Measurements from ENCODE around the gene PICALM.

The PICALM gene

DNA sequence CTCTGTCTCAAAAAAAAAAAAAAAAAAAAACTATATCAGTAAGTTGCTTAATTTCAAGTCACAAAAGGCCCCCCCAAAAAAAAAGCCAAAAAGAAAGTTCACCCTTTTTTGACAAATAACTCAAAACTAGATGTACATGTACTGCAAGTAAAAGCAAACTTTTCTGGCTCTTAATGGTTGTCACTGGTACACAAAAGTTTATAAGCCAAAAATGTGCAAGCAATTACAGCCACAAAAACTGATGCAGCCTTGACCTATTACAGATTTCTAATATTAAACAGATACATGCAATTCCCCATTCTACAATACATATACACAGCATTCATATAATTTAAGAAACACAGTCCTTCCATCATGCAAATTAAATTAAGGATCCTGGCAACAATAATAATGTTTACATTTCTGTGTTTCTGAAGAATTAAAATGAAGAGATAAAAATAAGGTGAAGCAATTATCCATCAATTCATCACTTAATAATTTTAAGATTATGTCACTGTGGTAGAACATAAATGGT is 18.6 kb downstream of the PICALM start:
- DNase-seq (ENCODE audit: low read depth in 2 of 2) = no peak

DNA sequence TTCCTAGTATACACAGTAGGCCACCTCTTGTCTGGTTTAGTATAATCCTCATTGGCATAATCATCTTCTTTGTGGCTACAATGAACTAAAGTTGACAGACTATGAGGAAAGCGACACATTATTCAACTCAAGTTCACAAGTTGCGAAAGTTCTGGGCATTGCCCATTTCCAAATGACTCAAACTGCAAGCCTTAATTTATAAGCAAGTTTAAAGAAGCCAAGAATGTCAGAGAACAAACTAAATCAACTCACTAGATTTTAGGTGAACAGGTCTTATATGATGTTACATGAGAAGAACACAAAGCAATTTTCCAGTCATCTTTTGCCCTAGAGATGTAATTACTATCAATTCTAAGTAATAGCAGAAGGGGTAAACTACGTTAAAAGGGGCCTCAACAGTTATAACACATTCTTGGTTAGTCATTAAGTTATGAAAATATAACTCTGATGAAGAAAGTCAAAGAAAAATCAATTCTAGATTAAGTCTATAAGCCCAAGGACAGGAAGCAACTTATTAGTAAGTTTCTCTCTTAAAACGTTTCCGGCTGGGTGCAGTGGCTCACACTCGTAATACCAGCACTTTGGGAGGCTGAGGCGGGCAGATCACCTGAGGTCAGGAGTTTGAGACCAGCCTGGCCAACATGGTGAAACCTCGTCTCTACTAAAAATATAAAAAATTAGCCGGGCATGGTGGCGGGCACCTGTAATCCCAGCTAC is 21.5 kb downstream of the PICALM start:
- peak in 1 of 2 donors; percentile 35 for DNase-seq (ENCODE audit: low read depth in 2 of 2)

DNA sequence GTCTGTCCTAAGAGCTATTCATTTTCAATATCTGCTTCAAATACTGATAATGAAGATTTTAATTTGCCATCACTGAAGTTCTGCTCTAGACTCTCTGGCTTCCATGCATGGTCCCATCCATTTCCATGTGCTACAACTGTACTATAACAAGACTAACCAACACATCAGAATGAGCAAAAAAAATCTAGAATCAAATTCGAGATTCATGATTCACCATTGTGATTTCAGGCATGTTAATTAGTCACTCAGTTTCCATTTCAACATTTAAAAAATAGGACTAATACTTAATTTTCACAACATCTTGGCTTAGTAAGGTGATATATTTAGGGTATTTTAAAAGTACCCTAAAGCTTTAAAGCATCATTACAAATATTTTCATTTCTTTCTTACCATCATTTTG is 22.8 kb downstream of the PICALM start:
- DNase-seq (ENCODE audit: low read depth in 2 of 2) = no peak

DNA sequence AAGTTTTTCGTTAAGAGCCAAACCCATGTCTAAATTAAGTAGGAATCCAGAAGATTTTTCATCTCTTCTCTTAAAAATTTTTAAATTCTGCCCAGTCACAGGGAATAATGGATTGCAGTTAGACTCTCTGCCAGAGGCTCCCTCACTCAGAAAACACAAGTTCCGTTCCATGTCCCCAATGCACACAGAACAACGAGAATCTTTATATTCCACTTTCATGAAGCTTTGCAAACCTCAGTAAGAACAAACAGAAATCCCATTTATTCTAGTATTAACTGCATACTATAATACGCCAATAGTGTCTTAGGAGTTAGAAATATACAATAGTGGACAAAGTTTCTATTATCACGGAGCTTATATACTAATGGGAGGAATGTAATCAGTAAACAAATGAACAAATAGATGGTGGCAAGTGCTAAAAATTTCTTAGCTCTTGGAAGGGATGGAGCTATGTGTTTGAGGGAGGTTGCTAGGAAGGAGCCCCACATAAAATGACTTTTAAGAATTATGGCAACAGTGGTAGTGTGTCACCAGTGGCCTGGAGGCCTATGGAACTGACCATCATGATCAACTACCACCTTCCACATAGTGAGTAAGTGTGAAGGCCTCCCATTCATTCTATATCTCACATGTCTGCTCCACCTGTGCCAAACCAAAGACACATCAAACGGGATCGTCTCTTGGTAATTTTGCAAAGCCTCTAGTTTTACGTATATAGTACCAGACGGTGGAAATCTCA is 24.9 kb downstream of the PICALM start:
- no peak for DNase-seq (ENCODE audit: low read depth in 2 of 2)

DNA sequence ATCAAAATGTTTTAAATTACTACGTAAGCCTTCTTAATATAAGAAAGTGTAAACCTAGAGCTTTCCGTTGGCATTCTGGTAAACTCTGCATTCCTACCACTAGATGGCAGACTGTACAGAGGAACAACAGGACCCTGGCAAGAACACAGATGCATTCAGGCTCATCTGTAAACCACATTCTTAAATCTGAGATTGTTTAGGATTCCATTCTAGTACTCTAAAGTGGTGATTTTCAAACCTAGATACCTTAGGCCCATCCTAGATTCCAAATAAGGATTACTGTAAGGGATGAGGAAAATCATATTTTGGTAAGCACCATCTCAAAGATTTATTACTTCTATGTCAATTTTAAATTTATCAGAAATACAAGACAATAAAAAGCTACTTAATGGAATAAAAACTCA is 26.9 kb downstream of the PICALM start:
- no peak for DNase-seq (ENCODE audit: low read depth in 2 of 2)

DNA sequence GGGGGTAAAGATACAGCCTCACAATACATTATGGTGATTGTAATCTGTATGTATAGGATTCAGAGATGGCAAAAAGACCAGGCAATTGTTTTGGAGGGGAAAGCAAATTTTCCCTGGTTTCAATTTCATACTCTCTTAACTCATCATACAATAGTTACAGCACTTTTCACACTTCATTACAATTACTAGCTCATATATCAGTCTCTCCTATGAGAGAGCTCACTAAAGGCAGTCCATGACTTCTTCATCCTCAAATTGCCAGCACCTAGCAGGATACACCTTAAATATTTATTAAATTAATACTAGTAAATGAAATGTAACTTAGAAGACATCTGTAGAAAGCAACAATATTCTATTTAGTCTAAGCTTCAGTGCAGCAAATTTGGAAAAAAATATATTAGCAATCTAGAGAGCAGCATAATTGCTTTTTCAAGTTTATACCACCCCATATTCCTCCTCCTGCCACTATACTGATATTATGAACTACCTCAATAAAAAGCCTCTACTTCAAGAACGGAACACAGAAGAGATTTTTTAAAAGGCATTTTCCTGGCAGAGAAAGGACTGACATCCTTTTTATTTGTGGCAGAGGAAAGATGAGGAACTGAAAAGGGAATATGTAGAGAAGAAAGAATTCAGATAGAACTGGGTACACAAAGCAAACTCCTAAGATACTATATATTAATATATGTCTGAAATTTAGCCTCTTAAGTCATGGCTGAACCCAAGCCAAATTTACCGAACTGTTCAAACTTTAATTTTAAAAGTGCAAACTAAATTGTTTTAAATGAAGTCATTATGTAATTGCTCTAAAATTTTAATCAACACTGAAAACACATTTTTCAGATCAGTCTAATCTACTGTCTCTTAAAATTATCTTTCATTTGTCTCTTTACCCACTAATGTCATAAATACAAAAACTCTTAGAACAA is 27.7 kb downstream of the PICALM start:
- no peak for DNase-seq (ENCODE audit: low read depth in 2 of 2)

DNA sequence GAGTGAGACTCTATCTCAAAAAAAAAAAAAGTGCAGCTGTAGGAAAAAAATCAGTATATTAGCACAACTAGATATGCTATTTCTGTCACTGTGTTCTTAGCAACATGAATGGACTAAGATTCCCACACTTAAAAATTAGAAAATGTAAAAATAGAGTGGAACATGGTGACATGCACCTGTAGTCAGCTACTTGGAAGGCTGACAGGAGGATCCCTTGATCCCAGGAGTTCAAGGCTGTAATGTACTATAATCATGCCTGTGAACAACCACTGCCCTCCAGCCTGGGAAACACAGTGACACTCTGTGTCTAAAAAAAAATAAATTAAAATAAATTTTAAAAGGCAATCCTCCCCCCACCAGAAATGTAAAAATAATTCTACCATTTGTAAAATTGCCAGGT is 29.8 kb downstream of the PICALM start:
- no peak for DNase-seq (ENCODE audit: low read depth in 2 of 2)

DNA sequence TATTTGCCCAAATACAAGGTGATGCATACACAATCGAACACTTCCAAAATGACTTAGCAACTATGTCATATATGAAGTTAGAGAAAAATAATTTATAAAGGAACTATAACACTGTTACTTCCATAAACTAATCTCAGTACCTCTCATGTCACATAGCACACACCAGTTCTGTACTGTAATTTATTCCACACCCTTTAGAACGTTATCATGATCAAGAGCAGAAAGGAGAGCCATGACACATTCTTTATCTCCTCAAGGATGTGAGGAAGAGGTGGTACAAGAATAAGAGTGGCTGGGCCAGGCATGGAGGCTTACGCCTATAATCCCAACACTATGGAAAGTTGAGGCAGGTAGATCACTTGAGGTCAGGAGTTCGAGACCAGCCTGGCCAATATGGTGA is 31.1 kb downstream of the PICALM start:
- no peak for DNase-seq (ENCODE audit: low read depth in 2 of 2)

DNA sequence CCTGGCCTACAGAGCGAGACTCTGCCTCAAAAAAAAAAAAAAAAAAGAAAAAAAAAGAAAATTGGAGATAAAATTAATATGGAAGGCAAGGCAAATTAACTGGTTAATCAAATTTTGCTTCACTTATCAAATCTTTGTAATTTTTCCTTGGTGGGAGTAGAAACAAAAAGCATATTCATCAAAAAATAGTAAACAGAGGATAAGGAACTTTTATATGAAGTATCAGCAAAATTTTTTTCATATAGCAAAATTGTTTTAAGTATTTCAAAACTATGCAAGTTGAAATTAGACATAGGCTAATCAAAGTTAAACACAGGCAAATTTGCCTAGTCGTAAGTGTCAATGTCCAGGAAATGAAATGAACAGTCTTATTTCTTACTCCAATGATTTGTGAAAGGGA is 33.0 kb downstream of the PICALM start:
- no peak for DNase-seq (ENCODE audit: low read depth in 2 of 2)

DNA sequence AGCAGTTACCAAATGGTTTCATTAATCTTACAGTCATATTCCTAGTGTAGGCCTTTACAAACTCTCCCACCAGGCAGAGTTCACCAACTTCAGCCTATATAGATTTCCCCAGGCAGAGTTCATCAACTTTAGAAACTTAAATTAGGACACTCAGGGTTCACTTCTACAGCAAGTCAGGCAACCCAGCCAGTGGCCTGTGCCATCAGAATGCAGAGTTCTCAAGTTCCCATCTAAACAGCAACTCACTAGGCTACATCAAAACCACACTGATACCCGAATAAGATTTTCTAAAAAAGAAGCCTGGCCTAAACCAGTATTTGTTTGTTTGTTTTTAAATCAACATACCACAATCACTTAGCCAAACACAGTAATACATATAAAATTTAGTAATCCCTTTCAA is 33.7 kb downstream of the PICALM start:
- DNase-seq (ENCODE audit: low read depth in 2 of 2) = no peak

DNA sequence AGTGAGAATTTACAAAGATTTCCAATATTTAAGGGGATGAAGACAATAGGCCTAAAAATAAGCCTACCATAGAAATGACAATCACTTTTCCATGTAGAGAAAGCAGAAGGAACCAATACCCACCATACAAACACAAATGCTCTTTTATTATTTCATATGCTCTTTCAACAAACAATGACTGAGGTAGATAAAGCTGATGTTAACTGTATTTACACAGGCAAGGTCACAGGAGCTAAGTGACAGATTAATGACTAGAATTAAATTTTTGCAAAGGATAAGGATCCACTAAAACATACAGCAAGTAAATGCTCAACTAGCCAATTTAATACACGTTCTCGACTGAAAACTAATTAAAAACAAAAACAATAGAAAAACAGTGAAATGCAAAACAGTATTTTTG is 34.2 kb downstream of the PICALM start:
- no peak for DNase-seq (ENCODE audit: low read depth in 2 of 2)

DNA sequence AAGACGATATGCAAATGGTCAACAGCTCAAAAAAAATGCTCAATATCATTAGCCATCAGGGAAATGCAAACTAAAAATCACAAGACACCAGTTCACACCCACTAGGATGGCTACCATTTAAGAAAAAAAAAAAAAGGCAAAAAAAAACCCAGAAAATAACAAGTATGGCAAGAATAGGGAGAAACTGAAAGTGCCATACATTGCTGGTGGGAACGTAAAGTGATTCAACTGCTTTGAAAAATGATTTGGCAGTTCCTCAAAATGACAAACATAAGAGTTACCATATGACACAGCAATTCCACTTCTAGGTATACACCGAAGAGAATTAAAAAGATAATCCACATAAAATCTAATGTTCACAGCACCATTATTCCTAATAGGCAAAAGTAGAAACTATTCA is 47.5 kb downstream of the PICALM start:
- no peak for DNase-seq (ENCODE audit: low read depth in 2 of 2)

DNA sequence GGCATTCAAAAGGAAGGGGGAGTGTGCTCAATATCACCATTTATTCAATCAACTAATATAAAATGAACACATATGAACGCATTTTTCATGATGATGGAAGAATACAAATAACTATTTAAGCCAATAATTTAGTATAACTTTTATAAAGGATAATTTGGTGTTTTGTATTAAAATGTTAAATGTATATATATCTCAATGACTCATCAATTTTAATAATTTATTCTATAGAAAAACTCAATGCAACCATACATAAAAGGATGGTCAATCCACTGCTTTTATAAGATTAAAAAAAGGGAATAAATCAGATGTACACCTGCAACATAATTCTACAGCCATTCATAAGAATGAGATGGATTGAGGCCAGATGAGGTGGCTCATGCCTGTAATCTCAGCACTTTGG is 50.6 kb downstream of the PICALM start:
- no peak for DNase-seq (ENCODE audit: low read depth in 2 of 2)

DNA sequence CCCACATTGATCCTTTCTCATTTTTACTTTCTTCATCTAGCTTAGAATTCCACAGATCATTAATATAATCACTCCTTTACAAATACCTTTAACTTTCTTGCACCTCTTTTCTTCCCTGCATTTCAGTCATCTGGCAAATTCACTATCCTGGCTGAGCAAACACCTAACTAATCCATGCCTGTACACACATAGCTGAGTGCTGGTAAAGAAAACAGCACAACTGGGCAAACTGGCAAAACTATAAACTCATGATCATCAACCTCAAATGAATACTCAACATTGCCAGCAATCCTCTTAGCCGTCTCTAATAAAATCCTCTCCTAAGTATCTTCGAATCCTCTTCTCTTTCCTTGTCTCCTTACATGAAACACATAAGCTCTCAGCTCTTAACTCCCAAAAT is 52.4 kb downstream of the PICALM start:
- no peak for DNase-seq (ENCODE audit: low read depth in 2 of 2)

DNA sequence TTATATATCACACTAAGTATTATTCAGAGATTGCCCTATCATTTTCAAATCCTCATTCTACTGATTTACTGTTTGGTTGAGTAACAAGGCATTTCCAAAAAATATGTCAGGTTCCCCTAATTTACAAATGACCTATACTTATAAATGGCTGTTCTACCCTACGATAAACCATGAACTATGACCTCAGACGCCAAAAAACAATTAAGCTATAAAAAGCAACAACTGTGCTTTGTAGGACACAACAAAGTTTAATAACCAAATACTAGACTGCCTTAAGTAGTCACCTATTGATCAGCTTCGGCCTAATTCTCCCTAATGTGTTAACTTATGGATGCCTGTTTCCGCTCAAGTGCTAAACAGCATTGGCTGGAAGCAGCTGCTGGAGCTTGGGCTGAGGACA is 53.2 kb downstream of the PICALM start:
- DNase-seq (ENCODE audit: low read depth in 2 of 2) = no peak

DNA sequence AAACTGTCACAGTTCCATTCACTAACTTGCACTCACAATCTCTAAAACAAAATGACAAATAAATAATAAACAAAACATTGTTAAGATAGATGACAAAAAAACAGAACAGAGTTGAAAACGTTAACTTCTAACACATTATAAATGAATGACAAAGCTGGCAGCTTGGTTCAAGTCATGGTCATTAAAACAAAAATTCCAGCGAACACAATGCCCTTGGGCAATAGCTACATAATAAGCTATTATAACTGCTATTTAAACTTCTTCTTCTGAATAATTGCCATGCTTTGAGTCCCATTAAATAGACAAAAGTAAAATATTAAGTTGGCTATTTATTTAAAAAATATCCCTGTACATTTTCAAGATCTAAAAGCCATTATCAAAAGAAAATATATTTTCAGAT is 54.7 kb downstream of the PICALM start:
- no peak for DNase-seq (ENCODE audit: low read depth in 2 of 2)

DNA sequence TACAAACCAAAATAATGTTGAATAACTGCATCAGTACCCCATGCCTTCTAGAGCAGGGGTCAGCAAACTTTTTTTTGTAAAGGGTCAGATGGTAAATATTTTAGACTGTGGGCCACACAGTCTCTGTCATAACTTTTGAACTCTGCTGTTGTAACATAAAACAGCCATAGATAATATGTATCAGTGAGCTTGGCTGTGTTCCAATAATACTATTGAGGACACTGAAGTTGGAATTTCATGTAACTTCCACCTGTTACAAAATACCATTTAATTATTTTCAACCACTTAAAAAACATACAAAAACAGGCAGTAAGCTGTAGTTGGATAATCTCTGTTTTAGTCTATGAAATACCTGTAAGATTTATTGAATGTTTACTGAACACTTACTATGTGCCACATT is 55.2 kb downstream of the PICALM start:
- no peak for DNase-seq (ENCODE audit: low read depth in 2 of 2)

DNA sequence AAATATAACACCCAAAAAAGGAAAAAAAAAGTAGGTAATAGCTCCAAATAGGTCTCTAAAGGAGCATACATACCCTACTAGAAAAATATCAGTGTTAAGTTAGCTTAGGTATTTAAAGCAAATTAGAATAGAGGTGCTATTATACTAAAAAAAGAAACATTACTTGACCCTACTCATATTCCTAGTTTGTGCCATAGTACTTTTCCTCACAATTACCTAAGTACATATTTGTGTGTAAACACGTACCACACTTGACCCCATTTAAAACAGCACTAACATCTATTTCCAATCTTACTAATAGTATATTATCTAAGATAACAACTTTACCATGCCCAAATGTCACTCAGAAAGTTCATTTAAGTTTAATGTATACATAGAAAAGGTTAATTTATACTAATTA is 57.7 kb downstream of the PICALM start:
- no peak for DNase-seq (ENCODE audit: low read depth in 2 of 2)

DNA sequence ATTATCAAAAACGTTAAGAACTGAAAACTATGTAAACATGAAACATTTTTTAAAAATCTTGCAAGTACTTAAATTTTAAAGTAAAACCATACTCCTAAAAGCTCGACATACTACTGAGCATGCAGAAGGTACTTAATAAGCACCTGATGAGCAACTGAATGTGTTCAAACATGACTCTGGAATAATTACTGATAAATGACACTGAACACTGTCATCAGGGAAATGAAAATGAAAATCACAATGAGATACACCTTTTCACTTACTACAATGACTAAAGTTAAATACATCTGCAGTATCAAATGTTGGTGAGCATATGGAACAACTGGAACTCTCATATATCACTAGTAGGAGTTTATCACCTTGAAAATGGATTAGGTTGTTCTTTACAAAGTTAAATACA is 65.2 kb downstream of the PICALM start:
- no peak for DNase-seq (ENCODE audit: low read depth in 2 of 2)

DNA sequence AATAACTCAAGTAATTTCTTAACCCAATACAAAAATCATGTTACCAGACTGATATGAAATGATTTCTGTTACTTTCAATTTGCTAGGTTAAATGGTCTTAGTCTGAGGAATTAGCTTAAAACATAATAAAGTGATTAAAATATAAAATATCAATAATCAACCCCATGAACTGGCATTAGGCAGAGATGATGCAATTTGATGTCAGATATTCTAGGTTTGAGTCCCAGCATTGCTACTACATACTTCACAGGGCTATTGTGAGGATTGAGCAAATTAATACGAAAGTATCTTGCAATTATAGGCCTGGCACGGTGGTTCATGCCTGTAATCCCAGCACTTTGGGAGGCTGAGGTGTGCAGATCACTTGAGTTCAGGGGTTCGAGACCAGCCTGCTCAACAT is 66.5 kb downstream of the PICALM start:
- no peak for DNase-seq (ENCODE audit: low read depth in 2 of 2)

DNA sequence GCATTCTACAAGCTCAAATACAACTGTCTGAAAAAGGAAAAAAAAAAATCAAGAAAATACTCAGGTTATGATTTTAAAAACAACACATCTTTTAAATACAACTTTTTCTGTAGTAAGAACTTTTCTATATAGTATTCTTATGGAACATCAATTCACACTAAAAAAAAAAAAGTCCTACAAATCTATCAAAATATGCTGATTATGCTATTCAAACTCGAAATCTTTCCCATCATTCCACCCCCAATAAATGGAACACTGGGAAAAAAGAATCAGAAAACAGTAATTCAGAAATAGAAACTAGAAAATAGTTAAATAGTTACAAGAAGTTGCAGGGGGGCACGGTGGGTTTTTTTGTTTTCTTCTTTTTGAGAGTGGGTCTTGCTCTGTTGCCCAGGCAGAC is 77.4 kb downstream of the PICALM start:
- DNase-seq (ENCODE audit: low read depth in 2 of 2) = no peak

DNA sequence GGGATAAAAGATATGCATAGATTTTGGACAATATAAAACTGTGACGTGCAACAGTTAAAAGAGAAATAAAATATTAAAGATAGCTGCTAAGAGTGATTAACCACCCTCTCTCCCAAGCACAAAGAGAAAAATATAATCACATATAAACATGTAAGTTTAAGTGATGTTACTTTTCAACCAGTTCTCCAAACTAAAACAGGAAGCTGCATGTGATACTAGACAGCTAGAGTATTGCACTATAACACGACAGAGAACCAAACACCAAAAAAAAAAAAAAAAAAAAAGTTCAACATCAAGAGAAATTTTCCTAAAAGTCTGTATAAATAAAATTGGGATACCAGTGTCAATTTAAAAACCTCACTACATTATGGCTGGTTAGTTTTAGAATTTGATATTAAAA is 79.1 kb downstream of the PICALM start:
- no peak for DNase-seq (ENCODE audit: low read depth in 2 of 2)

Measured in stimulated activated CD8-positive, alpha-beta memory T cell treated with anti-CD3 and anti-CD28 coated beads, Interleukin-2, amount 100 ng/mL, for 48 hours (primary cell).